Mesenteric fat pad (tissue), 1 donor: ENCODE data around the gene DELE1. TPM values are rescaled to one million over a fixed set of nuclear protein-coding genes. Genes with fewer than 3 reads are reported as not detected.
A peak's percentile ranks its signal among the peaks of the same experiment; 100 is the strongest.

Experiments
- DNase-seq: peaks from one replicate; pipeline ENCODE4 v3.0.0-alpha.2; 2020; ENCODE audit warnings: low spot score
- total RNA-seq: library from RNA; stranded (reverse); fragmentation: NEBNext Ultra II Directional; extraction: Animal tissue kit (Norgen Biotek cat#: 25700); gene quantifications from one replicate; pipeline ENCODE4 v1.2.1, GENCODE V29; 2021
- donor health status: DM: yes; HTN: yes; CAD: no.

Gene DELE1
- total RNA-seq, 1 donor from 2014 or later: 74.0 TPM

DNA sequence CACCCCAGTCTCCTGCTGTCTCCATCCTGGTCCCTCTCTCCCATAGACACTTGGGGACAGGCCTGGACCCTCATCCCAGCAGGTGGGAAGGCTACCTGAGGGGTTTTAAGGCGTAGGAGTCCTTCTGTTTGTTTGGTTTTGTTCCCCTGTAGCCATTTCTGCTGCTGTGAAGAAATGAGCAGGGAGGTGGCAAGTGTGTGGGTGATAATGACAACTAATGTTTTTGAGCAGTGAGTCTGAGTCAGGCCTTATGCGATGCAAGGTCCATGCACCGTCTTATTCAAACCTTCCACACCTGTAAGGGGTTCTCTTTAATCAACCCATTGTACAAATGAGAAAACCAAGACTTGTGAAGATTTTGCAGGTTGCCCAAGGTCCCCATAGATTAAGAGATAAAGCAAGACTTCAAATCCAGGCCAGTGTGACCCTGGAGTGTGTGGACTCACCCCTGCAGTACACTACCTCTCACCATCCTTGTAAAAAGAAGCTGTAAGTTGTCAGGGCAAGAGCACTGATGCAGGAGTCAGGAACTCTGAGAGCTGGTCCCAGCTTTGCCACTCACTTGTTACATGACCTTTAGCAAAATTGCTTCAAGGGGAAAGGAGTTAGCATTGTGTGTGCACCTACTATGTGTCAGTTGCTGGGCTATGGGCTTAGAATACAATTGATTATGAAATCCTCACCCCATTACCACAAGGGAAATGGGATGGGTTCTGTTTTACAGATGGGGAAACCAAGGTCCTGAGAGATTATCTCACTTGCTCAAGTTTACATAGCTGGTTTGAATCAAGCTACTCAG lies 26.7 kb downstream of the DELE1 start:
- no peak for DNase-seq

DNA sequence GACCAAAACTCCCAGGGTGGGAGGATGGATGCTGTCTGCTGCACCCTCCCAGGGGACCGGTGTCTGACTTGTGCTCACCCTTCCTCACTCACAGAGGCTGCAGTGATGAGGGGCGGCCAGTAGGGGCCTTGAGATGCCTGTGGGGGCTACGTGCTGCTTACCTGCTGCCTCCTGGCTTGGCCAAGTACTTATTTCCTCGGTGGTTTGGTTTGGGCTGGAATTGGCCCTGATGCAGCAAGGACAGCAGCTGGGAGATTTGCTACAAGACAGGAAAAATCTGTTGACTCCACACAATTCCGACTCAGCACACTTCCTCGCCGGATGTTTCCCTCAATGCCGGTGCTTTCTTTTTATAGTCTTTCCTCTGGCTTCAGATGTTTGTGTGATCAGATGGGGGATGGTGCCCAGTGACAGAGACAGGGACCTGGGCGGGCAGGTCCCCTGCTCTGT lies 27.7 kb downstream of the DELE1 start:
- no peak for DNase-seq

GRCh38 chr5:141952020-141952419 lies 28.3 kb downstream of the DELE1 start:
- DNase-seq: no peak

GRCh38 chr5:141954194-141954593 lies 30.5 kb downstream of the DELE1 start:
- DNase-seq: no peak

DNA sequence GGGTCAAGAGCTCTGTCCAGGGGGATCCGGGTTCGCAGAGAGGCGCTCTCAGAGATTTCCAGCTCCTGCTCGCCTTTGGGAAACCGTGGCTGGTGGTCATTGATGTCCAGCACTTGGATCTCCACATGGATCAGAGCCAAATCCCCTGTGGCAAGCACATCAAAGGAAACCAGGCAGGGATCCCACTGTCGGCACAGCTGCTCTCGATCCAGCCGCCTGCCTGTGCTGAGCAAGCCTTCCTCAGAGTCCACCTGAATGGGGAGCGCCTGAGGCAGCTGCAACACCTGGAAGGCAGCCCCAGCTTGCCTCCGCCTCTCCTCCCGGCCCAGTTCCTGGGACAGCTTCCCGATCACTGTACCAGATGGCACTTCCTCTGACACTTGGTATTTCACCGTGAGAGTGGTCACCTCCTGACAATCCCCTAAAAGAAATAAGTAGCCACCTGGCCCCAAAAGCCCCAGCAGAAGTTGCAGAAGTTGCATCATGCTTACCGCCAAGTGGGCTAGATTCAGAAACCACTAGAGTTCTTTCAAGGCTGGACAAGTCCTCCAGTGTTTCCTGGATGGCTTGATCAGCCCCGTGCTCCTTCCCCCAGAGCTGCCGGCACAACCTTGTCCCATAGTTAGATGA lies 33.8 kb downstream of the DELE1 start:
- no peak for DNase-seq

DNA sequence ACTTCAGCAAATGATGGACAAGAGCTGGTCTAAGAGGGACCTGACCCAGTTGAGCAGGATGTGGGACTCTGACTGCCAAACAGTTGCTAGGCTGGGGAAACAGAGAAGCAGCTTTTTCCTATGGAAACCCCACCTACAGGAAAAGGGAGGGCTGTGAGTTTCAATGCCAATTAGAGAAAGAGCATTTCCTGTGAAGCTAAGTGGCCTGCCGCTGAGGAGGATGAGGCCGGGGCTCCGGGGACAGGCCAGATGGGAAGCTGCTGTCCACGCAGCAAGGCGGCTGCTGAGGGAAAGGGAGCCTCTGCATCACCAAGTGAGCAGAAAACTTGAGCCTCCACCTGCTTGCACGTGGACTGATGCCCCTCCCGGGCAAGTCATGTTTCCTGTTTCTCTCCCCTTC lies 34.4 kb downstream of the DELE1 start, which contains the start of gene PCDH12:
Gene PCDH12, minus strand, starts transcription at position 90 of the 400 bp plus-strand sequence. CDS start 351 bp downstream, outside the sequence.
- DNase-seq: no peak

DNA sequence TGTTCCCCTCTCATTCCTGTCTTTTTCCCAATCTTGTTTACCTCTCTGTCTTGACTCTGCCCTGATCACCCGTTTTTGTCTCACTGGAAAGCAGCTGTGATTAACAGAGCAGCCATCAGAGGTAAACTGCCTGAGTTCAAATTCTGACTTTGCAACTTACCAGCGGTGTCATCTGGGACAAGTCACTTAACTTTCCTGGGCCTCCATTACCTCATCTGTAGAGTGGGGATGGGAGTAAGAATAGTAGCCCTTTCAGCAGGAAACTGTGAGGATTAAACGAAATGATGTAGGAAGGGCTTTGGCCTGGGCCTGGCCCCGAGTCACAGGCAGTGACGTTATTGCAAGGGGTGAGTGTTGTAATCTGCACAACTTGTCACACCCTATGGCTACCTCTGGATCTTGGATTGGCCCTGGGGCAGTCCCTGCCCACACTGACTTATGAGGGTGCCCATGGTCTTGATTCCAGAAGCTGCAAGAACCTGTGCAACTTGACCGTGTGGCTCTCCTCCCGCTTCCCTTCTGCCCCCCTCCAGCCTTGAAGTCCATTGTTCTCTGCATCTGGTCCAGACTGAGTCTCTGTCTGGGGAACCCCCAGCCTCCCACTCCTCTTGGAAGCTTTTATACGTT lies 35.0 kb downstream of the DELE1 start:
- DNase-seq: no peak

GRCh38 chr5:141960018-141960417 lies 36.3 kb downstream of the DELE1 start:
- DNase-seq: no peak

DNA sequence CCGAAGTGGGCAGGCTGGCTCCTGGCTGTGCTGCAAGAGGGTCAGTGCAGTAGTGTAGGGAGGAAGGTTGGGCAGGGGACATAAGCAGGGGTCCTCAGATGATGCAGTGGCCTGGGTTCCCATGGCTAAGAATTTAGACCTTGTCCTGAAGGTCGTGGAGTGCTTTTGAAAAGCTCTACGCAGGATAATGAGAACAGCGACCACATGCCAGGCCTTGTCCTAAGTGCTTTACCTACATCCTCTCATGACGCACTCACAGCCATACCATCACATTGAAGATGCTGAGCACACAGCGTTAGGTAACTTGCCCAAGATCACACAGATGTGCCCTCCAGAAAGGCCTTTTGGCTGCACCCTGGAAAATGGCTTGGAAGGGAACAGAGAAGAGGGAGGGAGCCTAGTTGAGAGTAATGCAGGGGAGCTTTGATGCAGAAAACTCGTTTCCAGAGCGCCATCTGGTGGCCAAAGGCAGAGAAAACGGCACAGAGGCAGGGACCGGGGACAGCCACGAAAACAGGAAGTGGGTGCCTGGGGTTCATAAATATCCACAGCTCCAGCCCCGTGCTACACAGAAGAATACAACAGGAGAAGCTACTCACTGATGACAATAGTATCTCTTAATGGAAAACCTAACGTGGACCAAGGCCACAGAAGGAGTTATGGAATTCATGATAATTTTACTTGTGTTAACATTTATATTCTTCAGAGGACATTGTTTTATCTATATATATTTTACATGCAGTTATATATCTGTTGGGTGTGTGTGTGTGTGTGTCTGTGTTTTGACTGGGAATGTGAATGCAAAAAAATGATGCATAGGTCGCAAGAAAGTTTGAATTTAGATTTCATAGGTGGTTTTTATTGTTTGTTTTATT lies 37.0 kb downstream of the DELE1 start:
- DNase-seq: no peak

- DNase-seq: no peak
Observed at GRCh38 chr5:141961466-141961865, 37.8 kb downstream of the DELE1 start.

- no peak for DNase-seq
Observed at GRCh38 chr5:141963701-141964100, 40.0 kb downstream of the DELE1 start.

- no peak for DNase-seq
Observed at GRCh38 chr5:141965071-141965470, 41.4 kb downstream of the DELE1 start.

DNA sequence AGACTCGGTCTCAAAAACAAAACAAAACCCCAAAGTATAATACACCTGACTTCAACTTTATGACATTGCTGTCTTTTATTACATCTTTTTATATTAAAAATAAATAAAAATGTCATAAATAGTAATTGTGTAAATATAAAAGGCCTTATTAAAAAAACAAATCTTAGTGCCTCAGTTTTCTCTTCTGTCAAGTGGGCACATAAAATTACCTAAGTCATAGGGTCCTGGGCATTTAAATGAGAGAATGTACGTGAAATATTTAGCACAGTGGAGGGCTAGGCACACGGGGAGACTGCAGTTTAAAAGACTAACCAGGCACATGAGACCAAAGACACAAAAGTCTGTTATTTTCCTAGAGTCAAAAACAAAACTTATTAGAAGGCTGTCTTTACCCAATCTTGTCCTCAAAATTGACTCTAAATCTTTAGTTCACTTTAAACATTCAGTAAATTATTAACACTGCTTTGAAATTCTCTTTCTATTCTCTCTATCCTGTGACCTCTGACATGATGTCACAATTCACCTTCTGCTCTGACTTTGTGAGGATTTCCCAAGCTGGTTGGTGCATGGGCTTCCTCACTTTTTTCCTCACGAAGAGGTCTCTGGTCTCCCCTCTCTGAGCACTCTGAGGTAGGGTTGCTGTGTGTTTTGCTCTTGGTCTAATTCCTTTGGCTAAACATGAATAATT lies 42.7 kb downstream of the DELE1 start:
- DNase-seq: no peak

GRCh38 chr5:141966963-141967333 lies 43.3 kb downstream of the DELE1 start:
- DNase-seq: no peak

- peak; percentile 98 for DNase-seq
Observed at GRCh38 chr5:141968914-141969608, 45.4 kb downstream of the DELE1 start, which contains the start of gene RNF14. RNF14 (plus strand) TSS chr5:141969105; CDS start chr5:141973589, 4,484 bp downstream.

GRCh38 chr5:141969783-141970771 lies 46.4 kb downstream of the DELE1 start:
- DNase-seq: no peak

DNA sequence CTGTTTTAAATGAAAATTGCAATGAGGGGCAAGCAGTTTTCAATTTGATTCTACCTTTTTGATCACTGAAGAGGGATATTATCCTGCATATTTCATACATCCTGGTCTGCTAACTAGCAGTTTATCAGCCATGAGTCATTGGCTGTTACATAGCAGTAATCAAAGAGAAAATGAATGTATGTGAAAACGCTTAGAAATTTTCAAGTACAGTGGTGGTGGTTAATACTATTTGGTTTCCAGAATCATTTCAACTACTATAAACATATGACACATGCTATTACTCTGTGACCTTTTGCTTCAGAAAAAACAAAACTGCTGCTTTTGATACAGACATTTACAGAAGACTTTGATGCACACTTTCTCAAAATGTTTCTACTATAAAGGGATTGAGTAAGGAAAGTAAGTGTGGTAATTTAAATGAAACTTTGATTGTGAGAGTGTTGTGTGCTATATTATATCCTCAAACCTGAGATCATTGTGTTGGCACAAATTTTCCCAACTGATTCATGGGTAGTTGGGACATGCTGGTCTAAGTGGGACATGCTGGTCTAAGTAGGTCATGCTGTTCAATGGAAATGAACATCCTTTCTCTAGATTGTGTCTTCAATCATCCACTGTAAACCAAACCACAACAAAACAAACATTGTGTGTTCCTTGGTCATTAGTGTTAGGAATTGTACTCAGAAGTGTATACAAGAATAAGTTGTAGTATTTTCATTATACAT lies 50.4 kb downstream of the DELE1 start:
- DNase-seq: no peak

DNA sequence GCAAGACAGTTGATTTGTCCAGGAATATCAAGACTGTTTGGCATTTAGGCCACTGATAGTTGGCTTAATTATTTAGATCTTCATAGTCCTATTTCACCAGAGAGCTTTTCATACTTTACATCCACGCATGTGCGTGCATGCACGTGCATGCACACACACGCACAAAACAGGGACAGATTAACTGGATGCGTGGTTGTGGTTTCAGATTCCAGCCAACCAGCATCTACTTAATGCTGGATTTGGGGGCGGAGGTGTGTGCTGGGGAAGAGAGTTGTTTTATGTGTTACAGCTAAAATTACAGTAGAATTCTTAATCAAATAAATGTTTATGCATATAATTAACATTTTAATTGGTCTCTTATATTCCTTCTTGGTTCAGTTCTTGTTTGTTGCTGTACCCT lies 52.5 kb downstream of the DELE1 start:
- no peak for DNase-seq
